Fibroblast of mammary gland (primary cell): Measurements from ENCODE around the gene SLC38A5.

Source experiments
- DNase-seq: peaks from one replicate; pipeline ENCODE4 v3.0.0-alpha.2; 2010; ENCODE audit warnings: low read depth
- H3K4me3 ChIP-seq: 2 replicates; pipeline ENCODE4 v1.5.1; 2011; ENCODE audit warnings: low read depth, mild to moderate bottlenecking, low read length, moderate library complexity; ENCODE audit not compliant: control insufficient read depth
- TF ChIP-seq, protein P1 (sequence below): conservative IDR thresholded peaks from 2 replicates; pipeline ENCODE4 v1.5.1; 2011; ENCODE audit warnings: low read depth, low read length, inconsistent platforms; ENCODE audit not compliant: control insufficient read depth, insufficient read depth

SLC38A5 gene

GRCh38 chrX:48475774-48476577, 5.9 kb upstream of the SLC38A5 start, which contains the start of gene FTSJ1:
TSS of gene FTSJ1 (plus strand) at chrX:48476199. CDS start at chrX:48478048, 1,849 bp downstream.
- TF ChIP-seq, protein P1, sequence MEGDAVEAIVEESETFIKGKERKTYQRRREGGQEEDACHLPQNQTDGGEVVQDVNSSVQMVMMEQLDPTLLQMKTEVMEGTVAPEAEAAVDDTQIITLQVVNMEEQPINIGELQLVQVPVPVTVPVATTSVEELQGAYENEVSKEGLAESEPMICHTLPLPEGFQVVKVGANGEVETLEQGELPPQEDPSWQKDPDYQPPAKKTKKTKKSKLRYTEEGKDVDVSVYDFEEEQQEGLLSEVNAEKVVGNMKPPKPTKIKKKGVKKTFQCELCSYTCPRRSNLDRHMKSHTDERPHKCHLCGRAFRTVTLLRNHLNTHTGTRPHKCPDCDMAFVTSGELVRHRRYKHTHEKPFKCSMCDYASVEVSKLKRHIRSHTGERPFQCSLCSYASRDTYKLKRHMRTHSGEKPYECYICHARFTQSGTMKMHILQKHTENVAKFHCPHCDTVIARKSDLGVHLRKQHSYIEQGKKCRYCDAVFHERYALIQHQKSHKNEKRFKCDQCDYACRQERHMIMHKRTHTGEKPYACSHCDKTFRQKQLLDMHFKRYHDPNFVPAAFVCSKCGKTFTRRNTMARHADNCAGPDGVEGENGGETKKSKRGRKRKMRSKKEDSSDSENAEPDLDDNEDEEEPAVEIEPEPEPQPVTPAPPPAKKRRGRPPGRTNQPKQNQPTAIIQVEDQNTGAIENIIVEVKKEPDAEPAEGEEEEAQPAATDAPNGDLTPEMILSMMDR: no peak
- peak; percentile 91 for DNase-seq
- peak within 1 kb of the TSS; percentile 76 for H3K4me3 ChIP-seq

DNA sequence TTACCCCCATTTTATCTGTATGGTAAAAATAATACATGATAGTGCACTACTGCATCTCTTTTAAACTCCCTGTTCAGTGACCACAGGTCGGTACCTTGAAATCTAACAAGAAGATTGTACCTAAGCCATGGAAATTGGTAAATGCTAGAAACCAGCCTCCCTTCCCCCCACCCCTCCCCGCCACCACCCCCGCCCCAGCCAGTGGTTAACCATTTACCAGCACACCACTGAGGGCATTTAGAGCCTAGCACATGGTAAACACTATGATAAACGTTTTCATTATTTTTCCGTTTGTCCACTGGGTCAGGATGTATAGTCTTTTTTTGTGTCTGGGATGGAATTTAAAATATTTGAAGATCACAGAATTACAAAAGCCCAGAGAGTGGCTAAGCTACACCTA, 5.2 kb upstream of the SLC38A5 start:
- no peak for DNase-seq
- TF ChIP-seq, protein P1: no peak

GRCh38 chrX:48474581-48474980, 4.5 kb upstream of the SLC38A5 start:
- H3K4me3 ChIP-seq: no peak overlapping the region
- no peak for DNase-seq
- TF ChIP-seq, protein P1: no peak

More for the DNA sequence above, 5.2 kb upstream of the SLC38A5 start:
- peak overlapping the region; percentile 76 for H3K4me3 ChIP-seq

DNA sequence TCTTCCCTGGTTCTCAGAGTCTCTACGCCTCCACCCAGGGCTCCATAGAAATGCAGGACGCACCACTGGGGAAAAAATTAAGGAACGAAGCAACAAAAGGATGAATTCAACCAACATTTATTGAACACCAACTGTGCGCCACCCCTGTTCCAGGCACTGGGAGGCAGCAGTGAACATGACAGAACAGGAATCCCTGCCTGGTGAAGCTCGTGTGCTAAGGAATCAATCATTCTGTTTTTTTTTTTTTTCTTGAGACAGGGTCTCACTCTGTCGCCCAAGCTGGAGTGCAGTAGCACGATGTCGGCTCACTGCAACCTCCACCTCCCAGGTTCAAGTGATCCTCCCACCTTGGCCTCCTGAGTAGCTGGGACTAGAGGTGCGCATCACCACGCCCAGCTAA, 4.1 kb upstream of the SLC38A5 start:
- peak; percentile 43 for DNase-seq
- TF ChIP-seq, protein P1: peak; percentile 49
- no peak overlapping the region for H3K4me3 ChIP-seq

- TF ChIP-seq, protein P1: no peak
- no peak for DNase-seq
- H3K4me3 ChIP-seq: no peak overlapping the region
Measured at GRCh38 chrX:48473704-48473990, 3.6 kb upstream of the SLC38A5 start.

DNA sequence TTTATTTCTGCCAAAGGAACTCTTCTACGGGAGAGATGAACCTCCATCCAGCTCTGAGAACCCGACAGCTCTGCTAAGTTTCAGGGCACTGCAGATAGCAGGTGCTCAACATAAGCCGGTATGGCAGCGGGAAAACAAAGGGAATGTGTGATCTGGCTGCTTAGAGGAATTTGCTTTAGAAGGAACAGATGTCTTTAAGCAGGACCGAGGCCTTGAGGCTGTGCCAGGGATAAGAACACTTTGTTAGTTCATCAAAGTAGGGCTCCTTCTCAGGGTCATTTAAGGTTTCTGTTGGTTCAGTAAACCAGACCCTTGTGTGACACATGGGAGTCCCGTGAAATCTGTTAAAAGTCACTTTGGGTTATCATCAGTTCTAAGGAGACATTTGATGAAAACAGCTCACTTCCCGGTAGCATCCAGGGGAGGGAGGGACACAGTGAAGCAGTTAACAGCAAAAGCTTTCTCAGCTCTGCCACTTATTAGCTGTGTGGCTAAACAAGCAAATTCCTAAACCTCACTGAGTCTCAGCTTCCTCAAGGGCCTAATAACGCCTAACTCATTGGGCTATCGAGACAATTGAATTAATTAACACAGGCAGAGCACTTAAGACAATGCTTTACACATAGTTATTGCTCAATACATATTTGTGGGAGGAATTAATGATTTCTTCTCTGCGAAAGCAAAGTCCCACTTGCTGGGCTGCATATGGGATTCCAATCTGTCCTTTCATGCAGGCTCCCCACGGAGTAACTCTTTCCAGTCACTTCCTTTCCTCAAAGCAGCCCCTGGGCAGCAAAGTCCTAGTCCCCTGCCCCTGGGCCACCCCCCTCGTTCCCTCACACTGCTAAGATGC, 3.0 kb upstream of the SLC38A5 start:
- H3K4me3 ChIP-seq: no peak overlapping the region
- no peak for DNase-seq
- TF ChIP-seq, protein P1: no peak
